ENCODE measurements around the gene POLR3G. TPM values are rescaled to one million over a fixed set of nuclear protein-coding genes. Genes with fewer than 3 reads are reported as not detected.

Gene POLR3G
- total RNA-seq, 3 donors from 2014 or later (not counting 1 experiment from before 2014, with no cell fraction given): 0.40 to 1.4 (median 0.99) TPM

DNA sequence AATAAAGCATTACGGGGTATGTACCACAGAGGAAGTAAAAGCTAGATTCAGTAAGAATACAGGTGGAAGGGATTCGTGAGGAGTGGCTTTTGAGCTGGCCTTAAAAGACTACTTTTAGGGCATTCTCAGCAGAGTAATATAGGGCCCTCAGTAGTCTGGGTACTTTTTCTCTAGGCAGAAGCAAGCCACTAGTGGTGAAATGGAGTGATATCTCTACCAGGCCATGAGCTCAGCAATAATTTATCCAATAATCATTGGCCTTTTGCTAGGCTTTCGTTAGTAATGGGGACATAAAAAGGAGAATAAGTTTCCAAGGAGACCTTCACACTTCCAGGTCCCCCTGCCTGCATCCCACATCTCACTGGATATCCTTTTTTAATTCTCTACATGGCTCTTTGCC lies 1.7 kb downstream of the POLR3G start:
- peaks cover 26% of the 10 kb centered on the region in 2 donors for H3K4me1 Mint-ChIP-seq
- no peaks in the 10 kb centered on the region for H3K36me3 Mint-ChIP-seq
- no peak for DNase-seq
- peaks cover 15% of the 10 kb centered on the region for H3K4me1 ChIP-seq (ENCODE audit: control insufficient read depth, insufficient read depth, low read length)
- H3K27ac Mint-ChIP-seq: no peak overlapping the region
- intact Hi-C loops (cut with micrococcal nuclease): no loop called here
- WGBS (ENCODE audit: insufficient coverage): 76% methylated on average over 3 of the region's 3 CpGs
- H3K27me3 Mint-ChIP-seq (ENCODE audit: low read depth in 2 of 2): no peaks in the 10 kb centered on the region
- H3K27ac ChIP-seq (ENCODE audit: low read length): no peak overlapping the region
- no peaks in the 10 kb centered on the region for H3K9me3 ChIP-seq (ENCODE audit: control insufficient read depth, insufficient read depth, low read length)
- no peak overlapping the region for H3K4me3 ChIP-seq (ENCODE audit: low read length)
- H3K36me3 ChIP-seq (ENCODE audit: control insufficient read depth, insufficient read depth, low read length): no peaks in the 10 kb centered on the region
- no peaks in the 10 kb centered on the region for H3K9me3 Mint-ChIP-seq
- no peaks in the 10 kb centered on the region for H3K27me3 ChIP-seq (ENCODE audit: control insufficient read depth, insufficient read depth, low read length)
- no peak for ATAC-seq
- TF ChIP-seq, protein P1, sequence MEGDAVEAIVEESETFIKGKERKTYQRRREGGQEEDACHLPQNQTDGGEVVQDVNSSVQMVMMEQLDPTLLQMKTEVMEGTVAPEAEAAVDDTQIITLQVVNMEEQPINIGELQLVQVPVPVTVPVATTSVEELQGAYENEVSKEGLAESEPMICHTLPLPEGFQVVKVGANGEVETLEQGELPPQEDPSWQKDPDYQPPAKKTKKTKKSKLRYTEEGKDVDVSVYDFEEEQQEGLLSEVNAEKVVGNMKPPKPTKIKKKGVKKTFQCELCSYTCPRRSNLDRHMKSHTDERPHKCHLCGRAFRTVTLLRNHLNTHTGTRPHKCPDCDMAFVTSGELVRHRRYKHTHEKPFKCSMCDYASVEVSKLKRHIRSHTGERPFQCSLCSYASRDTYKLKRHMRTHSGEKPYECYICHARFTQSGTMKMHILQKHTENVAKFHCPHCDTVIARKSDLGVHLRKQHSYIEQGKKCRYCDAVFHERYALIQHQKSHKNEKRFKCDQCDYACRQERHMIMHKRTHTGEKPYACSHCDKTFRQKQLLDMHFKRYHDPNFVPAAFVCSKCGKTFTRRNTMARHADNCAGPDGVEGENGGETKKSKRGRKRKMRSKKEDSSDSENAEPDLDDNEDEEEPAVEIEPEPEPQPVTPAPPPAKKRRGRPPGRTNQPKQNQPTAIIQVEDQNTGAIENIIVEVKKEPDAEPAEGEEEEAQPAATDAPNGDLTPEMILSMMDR (IDR thresholded peaks at IDR 0.05): no peak
- no peak overlapping the region for H3K4me3 Mint-ChIP-seq

DNA sequence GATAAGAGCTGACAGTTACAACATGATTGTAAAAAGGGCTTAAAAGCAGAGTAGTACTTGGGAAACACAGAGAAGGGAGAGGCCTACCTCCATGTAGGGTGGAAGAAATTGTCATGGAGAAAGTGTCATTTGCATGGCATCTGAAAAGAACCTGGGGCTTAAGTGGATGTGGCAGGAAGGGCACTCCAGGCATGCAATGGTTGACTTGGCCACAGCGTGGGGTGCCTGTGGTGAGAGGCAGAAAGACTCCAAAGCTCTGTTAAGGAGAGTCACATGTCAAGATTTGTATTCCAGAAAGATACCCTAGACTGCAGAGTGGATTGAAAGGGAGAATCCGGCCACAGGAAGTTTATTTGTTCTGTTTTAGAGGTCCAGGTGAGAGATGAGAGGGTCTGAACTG lies 2.4 kb downstream of the POLR3G start:
- peaks cover 15% of the 10 kb centered on the region for H3K4me1 ChIP-seq (ENCODE audit: control insufficient read depth, insufficient read depth, low read length)
- no peaks in the 10 kb centered on the region for H3K9me3 Mint-ChIP-seq
- no peaks in the 10 kb centered on the region for H3K9me3 ChIP-seq (ENCODE audit: control insufficient read depth, insufficient read depth, low read length)
- H3K27ac ChIP-seq (ENCODE audit: low read length): no peak overlapping the region
- no peaks in the 10 kb centered on the region for H3K36me3 ChIP-seq (ENCODE audit: control insufficient read depth, insufficient read depth, low read length)
- H3K4me1 Mint-ChIP-seq: peaks cover 26% of the 10 kb centered on the region in 2 donors
- no peaks in the 10 kb centered on the region for H3K27me3 ChIP-seq (ENCODE audit: control insufficient read depth, insufficient read depth, low read length)
- ATAC-seq (no peak), DNase-seq (no peak)
- H3K4me3 Mint-ChIP-seq: no peak overlapping the region
- H3K27ac Mint-ChIP-seq: no peak overlapping the region
- no peak overlapping the region for H3K4me3 ChIP-seq (ENCODE audit: low read length)
- 93% methylated on average over 2 of the region's 2 CpGs for WGBS (ENCODE audit: insufficient coverage)
- no peaks in the 10 kb centered on the region for H3K36me3 Mint-ChIP-seq
- TF ChIP-seq, protein P1 (IDR thresholded peaks at IDR 0.05): no peak
- intact Hi-C loops (cut with micrococcal nuclease): no loop called here
- H3K27me3 Mint-ChIP-seq (ENCODE audit: low read depth in 2 of 2): no peaks in the 10 kb centered on the region

DNA sequence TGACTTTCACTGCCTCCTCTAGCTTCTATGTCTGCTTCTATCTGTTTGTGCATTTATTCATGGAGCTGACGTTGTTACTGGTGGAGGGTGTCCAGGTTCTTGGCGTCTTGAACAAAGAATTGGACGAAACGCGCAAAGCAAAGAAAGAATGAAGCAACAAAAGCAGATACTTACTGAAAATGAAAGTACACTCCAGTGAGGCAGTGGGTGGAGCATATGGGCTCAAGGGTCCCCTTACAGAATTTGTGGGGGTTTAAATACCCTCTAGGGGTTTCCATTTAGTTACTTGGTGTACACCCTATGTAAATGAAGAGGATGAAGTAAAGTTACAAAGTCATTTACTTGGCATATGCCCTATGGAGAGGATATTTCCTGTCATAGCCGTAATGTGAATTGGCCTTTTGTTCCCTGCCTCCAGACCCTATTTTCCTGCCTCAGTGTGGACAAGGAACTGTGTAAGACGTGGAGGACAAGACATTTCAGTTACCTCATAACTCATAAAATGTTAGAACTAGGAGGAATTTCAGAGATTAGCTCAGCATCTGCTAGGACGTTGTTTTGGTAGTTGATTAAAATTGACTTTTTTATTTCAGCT lies 3.1 kb downstream of the POLR3G start:
- H3K27ac Mint-ChIP-seq: no peak overlapping the region
- H3K4me1 Mint-ChIP-seq: peaks cover 25 to 26% of the 10 kb centered on the region in 2 donors
- intact Hi-C loops (cut with micrococcal nuclease): no loop called here
- no peak overlapping the region for H3K4me3 Mint-ChIP-seq
- DNase-seq (no peak), ATAC-seq (no peak)
- Histone ChIP-seq H3K27ac (ENCODE audit: low read length) (no peak overlapping the region), H3K9me3 (ENCODE audit: control insufficient read depth, insufficient read depth, low read length) (no peaks in the 10 kb centered on the region), H3K36me3 (ENCODE audit: control insufficient read depth, insufficient read depth, low read length) (no peaks in the 10 kb centered on the region), H3K27me3 (ENCODE audit: control insufficient read depth, insufficient read depth, low read length) (no peaks in the 10 kb centered on the region), H3K4me1 (ENCODE audit: control insufficient read depth, insufficient read depth, low read length) (peaks cover 15% of the 10 kb centered on the region), H3K4me3 (ENCODE audit: low read length) (no peak overlapping the region)
- TF ChIP-seq, protein P1 (IDR thresholded peaks at IDR 0.05): no peak
- H3K9me3 Mint-ChIP-seq: no peaks in the 10 kb centered on the region
- no peaks in the 10 kb centered on the region for H3K36me3 Mint-ChIP-seq
- no peaks in the 10 kb centered on the region for H3K27me3 Mint-ChIP-seq (ENCODE audit: low read depth in 2 of 2)
- 96% methylated on average over 7 of the region's 8 CpGs for WGBS (ENCODE audit: insufficient coverage)
